HG02981 (cell line): ENCODE measurements around the gene TMEM151A.
A peak's percentile ranks its signal among the peaks of the same experiment; 100 is the strongest.

Experiments
- ATAC-seq: cut with Tn5 transposase; IDR thresholded peaks from one replicate; pipeline ENCODE4 v1.9.1; 2021; ENCODE audit warnings: mild to moderate bottlenecking, moderate library complexity; ENCODE audit not compliant: unreplicated experiment

TMEM151A gene

GRCh38 chr11:66334605-66335442 is 43.1 kb downstream of the TMEM151A start:
- no peak for ATAC-seq

GRCh38 chr11:66335531-66336233 is 44.0 kb downstream of the TMEM151A start:
- ATAC-seq: no peak

GRCh38 chr11:66336234-66337102 is 44.8 kb downstream of the TMEM151A start, which contains the start of gene RIN1:
Gene RIN1, minus strand, starts transcription at chr11:66336434. Its CDS starts 32 bp downstream, at chr11:66336402.
- peak; percentile 63 for ATAC-seq

GRCh38 chr11:66337103-66337899 is 45.6 kb downstream of the TMEM151A start:
- no peak for ATAC-seq

GRCh38 chr11:66338276-66339161 is 46.8 kb downstream of the TMEM151A start:
- ATAC-seq: no peak

- ATAC-seq: no peak
Observed at GRCh38 chr11:66339162-66339675, 47.5 kb downstream of the TMEM151A start.

GRCh38 chr11:66339686-66340483 is 48.2 kb downstream of the TMEM151A start:
- no peak for ATAC-seq

GRCh38 chr11:66340596-66341501 is 49.2 kb downstream of the TMEM151A start:
- ATAC-seq: no peak

- no peak for ATAC-seq
Observed at GRCh38 chr11:66341502-66342126, 49.9 kb downstream of the TMEM151A start.

GRCh38 chr11:66343176-66343575 is 51.5 kb downstream of the TMEM151A start:
- ATAC-seq: no peak

GRCh38 chr11:66344550-66345315 is 53.0 kb downstream of the TMEM151A start, which contains the start of gene BRMS1:
Gene BRMS1, minus strand, starts transcription at chr11:66345104. Its CDS starts 2,870 bp downstream, at chr11:66342234.
- peak; percentile 55 for ATAC-seq

GRCh38 chr11:66345316-66345649 is 53.6 kb downstream of the TMEM151A start:
- ATAC-seq: no peak
